K562 (cell line): ENCODE data around the gene BLVRA. TPM values are rescaled to one million over a fixed set of nuclear protein-coding genes. Genes with fewer than 3 reads are reported as not detected.
"Not testable (repeated sequence)": the region's sequence is repeated elsewhere in the genome, so short reads cannot be mapped to it uniquely, and the experiment has no call there.

Experiments
- CEBPG ChIP-seq, 3 experiments: fragments of 200-800 bp in 1 of 3; sonication (Bioruptor generic) in 1 of 3; sonication (generic) in 1 of 3; formaldehyde crosslinking in 1 of 3; IDR thresholded peaks in 2 of 3; conservative IDR thresholded peaks in 1 of 3; 2 replicates each; pipeline versions ENCODE4 v1.6.1 to v1.8.0; 2016 to 2022; ENCODE audit warnings: missing compliant biosample characterization in 2 of 3, missing genetic modification characterization in 2 of 3, mild to moderate bottlenecking in 1 of 3, missing genetic modification reagents in 1 of 3
- DPF2 ChIP-seq: fragments of 450-650 bp; IDR thresholded peaks from 2 replicates; pipeline ENCODE4 v1.6.1; 2016
- MAFF ChIP-seq: IDR thresholded peaks from 2 replicates; pipeline ENCODE4 v1.6.1; 2012; ENCODE audit warnings: low read length, improper control_type of control experiment
- MAX ChIP-seq: sonication (generic); formaldehyde crosslinking; IDR thresholded peaks from 2 replicates; pipeline ENCODE4 v1.9.0; 2022; ENCODE audit warnings: mild to moderate bottlenecking, missing genetic modification reagents
- NBN ChIP-seq: fragments of 450-650 bp; IDR thresholded peaks from 2 replicates; pipeline ENCODE4 v1.6.1; 2016; ENCODE audit warnings: low read depth, mild to moderate bottlenecking
- NFRKB ChIP-seq: fragments of 450-650 bp; IDR thresholded peaks from 2 replicates; pipeline ENCODE4 v1.6.1; 2016; ENCODE audit warnings: low read depth
- PBX2 ChIP-seq, 2 experiments: IDR thresholded peaks in 1 of 2; conservative IDR thresholded peaks in 1 of 2; 2 replicates each; pipeline ENCODE4 v1.6.1; 2016; ENCODE audit warnings: low read depth in 2 of 2, mild to moderate bottlenecking in 1 of 2, missing compliant biosample characterization in 1 of 2, missing genetic modification characterization in 1 of 2, moderate library complexity in 1 of 2
- PTRF ChIP-seq: fragments of 450-650 bp; IDR thresholded peaks from 2 replicates; pipeline ENCODE4 v1.6.1; 2016; ENCODE audit warnings: mild to moderate bottlenecking, missing genetic modification characterization, missing compliant biosample characterization
- RBFOX2 ChIP-seq: fragments of 200-400 bp; formaldehyde crosslinking; IDR thresholded peaks from 2 replicates; pipeline ENCODE4 v1.6.1; 2017; ENCODE audit warnings: low read depth, mild to moderate bottlenecking, low read length, moderate library complexity
- SMARCE1 ChIP-seq: fragments of 450-650 bp; IDR thresholded peaks from 2 replicates; pipeline ENCODE4 v1.7.1; 2016; ENCODE audit warnings: mild to moderate bottlenecking
- TCF3 ChIP-seq: sonication (generic); formaldehyde crosslinking; IDR thresholded peaks from 2 replicates; pipeline ENCODE4 v1.4.0; 2020; ENCODE audit warnings: mild to moderate bottlenecking, missing genetic modification reagents
- TFAP4 ChIP-seq: sonication (generic); formaldehyde crosslinking; IDR thresholded peaks from 2 replicates; pipeline ENCODE4 v1.8.0; 2022; ENCODE audit warnings: missing genetic modification reagents, mild to moderate bottlenecking, moderate library complexity, borderline replicate concordance
- YY1 ChIP-seq, 3 experiments: IDR thresholded peaks; 2 replicates each; pipeline ENCODE4 v1.6.1; 2011; ENCODE audit warnings: low read length in 2 of 3, mild to moderate bottlenecking in 2 of 3, moderate library complexity in 2 of 3, borderline replicate concordance in 1 of 3, control low read depth in 1 of 3, low read depth in 1 of 3; ENCODE audit not compliant: insufficient read depth in 3 of 3, insufficient replicate concordance in 2 of 3, control insufficient read depth in 1 of 3, insufficient read length in 1 of 3; ENCODE audit errors: extremely low read depth in 1 of 3
- ZNF311 ChIP-seq: fragments of 250-450 bp; sonication (Bioruptor Pico); IDR thresholded peaks from 2 replicates; pipeline ENCODE4 v1.4.0; 2020; ENCODE audit warnings: mild to moderate bottlenecking, moderate library complexity
- ZNF584 ChIP-seq: fragments of 200-800 bp; sonication (Bioruptor generic); IDR thresholded peaks from 2 replicates; pipeline ENCODE4 v1.6.1; 2016; ENCODE audit warnings: low read depth, mild to moderate bottlenecking, missing genetic modification characterization, missing compliant biosample characterization
- ZNF592 ChIP-seq: fragments of 450-650 bp; IDR thresholded peaks from 2 replicates; pipeline ENCODE4 v1.6.1; 2017; ENCODE audit warnings: antibody characterized with exemption, mild to moderate bottlenecking
- polyA plus RNA-seq, 8 experiments: library from polyadenylated mRNA; depleted of rRNA in 4 of 8; stranded (reverse) in 5 of 8; unstranded in 3 of 8; fragments of >200 nt; fragmentation: Nextera tagmentation in 2 of 8; fragmentation: Illumina TruSeq in 1 of 8; extraction: Ambion mirVana in 2 of 8; extraction: Trizol in 1 of 8; gene quantifications; 2 replicates each; pipeline versions ENCODE4 v1.2.1 to v1.2.3, GENCODE V29; 2011 to 2014; ENCODE audit warnings: inconsistent platforms in 1 of 8, missing spikeins in 1 of 8
- total RNA-seq, 7 experiments: library from RNA; depleted of rRNA in 6 of 7; stranded (reverse); fragments of >200 nt in 6 of 7; fragmentation: Illumina TruSeq in 2 of 7; extraction: Trizol in 2 of 7; gene quantifications; 2 replicates each; pipeline versions ENCODE4 v1.2.1 to v1.2.3, GENCODE V29; 2011 to 2021; ENCODE audit warnings: low replicate concordance in 1 of 7

BLVRA gene
- total and polyA plus RNA-seq, 9 of the 15 experiments (the other 6 are each of a cell fraction or from before 2014, with no cell fraction given), result 48.5 to 147 (median 61.5) TPM

GRCh38 chr7:43734575-43735332 is 23.7 kb upstream of the BLVRA start (continued):
- peak; percentile 23; the same call in 1 of the 2 replicates for TF ChIP-seq CEBPG (CRISPR knock-in tag; IDR thresholded peaks at IDR 0.05)
- TF ChIP-seq CEBPG (tag; conservative IDR thresholded peaks at IDR 0.05 in 1 of 2, IDR thresholded peaks at IDR 0.05 in 1 of 2); PBX2 (CRISPR knock-in tag; IDR thresholded peaks at IDR 0.05; ENCODE audit: low read depth): not testable (repeated sequence)
- peak; percentile 91 for TF ChIP-seq ZNF592
- TF ChIP-seq NBN, result peak; percentile 46; the same call in 1 of the 2 replicates
- peak; percentile 48; the same call in 1 of the 2 replicates for TF ChIP-seq PBX2 (tag; conservative IDR thresholded peaks at IDR 0.05; ENCODE audit: low read depth)
- TF ChIP-seq TCF3 (CRISPR knock-in tag), result peak; percentile 45; the same call in 1 of the 2 replicates
- TF ChIP-seq RBFOX2, result peak; percentile 50; the same call in 1 of the 2 replicates
- TF ChIP-seq PTRF (tag), result 0 out of 2 replicates have a peak, but pooled peaks have one; percentile 59
- TF ChIP-seq SMARCE1, result 0 out of 2 replicates have a peak, but pooled peaks have one; percentile 34
- peak; percentile 70; the same call in 1 of the 2 replicates for TF ChIP-seq ZNF311 (CRISPR knock-in tag)
- TF ChIP-seq DPF2, result peak; percentile 76
- peak; percentile 28; the same call in 1 of the 2 replicates for TF ChIP-seq ZNF584 (CRISPR knock-in tag)
- TF ChIP-seq MAX, result peak; percentile 66; the same call in 1 of the 2 replicates
- TF ChIP-seq TFAP4 (CRISPR knock-in tag), result peak; percentile 85
- TF ChIP-seq YY1 (IDR thresholded peaks at IDR 0.05; ENCODE audit: borderline replicate concordance in 1 of 3, control insufficient read depth in 1 of 3, extremely low read depth in 1 of 3, insufficient read depth in 3 of 3, insufficient read length in 1 of 3, insufficient replicate concordance in 2 of 3, low read depth in 1 of 3, low read length in 2 of 3), result peak in 1 of 3 experiments; percentile 64
- TF ChIP-seq NFRKB, result peak; percentile 50; the same call in 1 of the 2 replicates
- TF ChIP-seq MAFF, result peak; percentile 67
